SK-N-SH (cell line): ENCODE measurements around the gene TM6SF1.

Source experiments
- CHD2 ChIP-seq: fragments of 150-350 bp; IDR thresholded peaks from 2 replicates; pipeline ENCODE4 v1.6.1; 2018; ENCODE audit warnings: low read length; ENCODE audit not compliant: partially characterized antibody
- CTCF ChIP-seq: fragments of 200-600 bp; sonication (generic); IDR thresholded peaks from 2 replicates; pipeline ENCODE4 v1.6.1; 2017; ENCODE audit warnings: antibody characterized with exemption, mild to moderate bottlenecking, moderate library complexity
- ELF1 ChIP-seq: IDR thresholded peaks from 2 replicates; pipeline ENCODE4 v1.4.0; 2012
- EP300 ChIP-seq, 2 experiments: IDR thresholded peaks; 2 replicates each; pipeline versions ENCODE4 v1.4.0 to v1.6.1; 2012; ENCODE audit warnings: borderline replicate concordance in 1 of 2, low read depth in 1 of 2, low read length in 1 of 2
- EZH2phosphoT487 ChIP-seq: fragments of 200-600 bp; sonication (generic); IDR thresholded peaks from 2 replicates; pipeline ENCODE4 v1.6.1; 2017; ENCODE audit warnings: low read depth, mixed run types, mild to moderate bottlenecking, antibody characterized with exemption, moderate library complexity, borderline replicate concordance
- JUND ChIP-seq: IDR thresholded peaks from 2 replicates; pipeline ENCODE4 v1.4.0; 2012
- MEF2A ChIP-seq: IDR thresholded peaks from 2 replicates; pipeline ENCODE4 v1.4.0; 2012; ENCODE audit warnings: low read depth, borderline replicate concordance
- MXI1 ChIP-seq: IDR thresholded peaks from 2 replicates; pipeline ENCODE4 v1.6.1; 2012; ENCODE audit warnings: mild to moderate bottlenecking, low read depth, low read length, improper control_type of control experiment
- RAD21 ChIP-seq: IDR thresholded peaks from 2 replicates; pipeline ENCODE4 v1.6.1; 2012; ENCODE audit warnings: mild to moderate bottlenecking, low read length
- RXRA ChIP-seq: IDR thresholded peaks from 2 replicates; pipeline ENCODE4 v1.4.0; 2012; ENCODE audit warnings: low read depth, mild to moderate bottlenecking, borderline replicate concordance
- SMC3 ChIP-seq: IDR thresholded peaks from 2 replicates; pipeline ENCODE4 v1.6.1; 2012; ENCODE audit warnings: low read depth, low read length, improper control_type of control experiment

GRCh38 chr15:83185561-83185960 lies 78.1 kb downstream of the TM6SF1 start:
- TF ChIP-seq SMC3 (no peak), RXRA (no peak), CTCF (no peak), MXI1 (no peak), EZH2phosphoT487 (no peak), CHD2 (no peak), JUND (no peak), EP300 (IDR thresholded peaks at IDR 0.05; ENCODE audit: borderline replicate concordance in 1 of 2, low read depth in 1 of 2, low read length in 1 of 2) (no peak), ELF1 (no peak), MEF2A (no peak), RAD21 (no peak)
